NCI-H82 treated with DMSO at 0.1 percent for 48 hours (cell line): ENCODE results near the gene NOVA2.

Experiments
- DNase-seq: peaks from one replicate; lab custom pipeline; 2025; ENCODE audit not compliant: unreplicated experiment; lab: John Stamatoyannopoulos, UW

Gene NOVA2, protein sequence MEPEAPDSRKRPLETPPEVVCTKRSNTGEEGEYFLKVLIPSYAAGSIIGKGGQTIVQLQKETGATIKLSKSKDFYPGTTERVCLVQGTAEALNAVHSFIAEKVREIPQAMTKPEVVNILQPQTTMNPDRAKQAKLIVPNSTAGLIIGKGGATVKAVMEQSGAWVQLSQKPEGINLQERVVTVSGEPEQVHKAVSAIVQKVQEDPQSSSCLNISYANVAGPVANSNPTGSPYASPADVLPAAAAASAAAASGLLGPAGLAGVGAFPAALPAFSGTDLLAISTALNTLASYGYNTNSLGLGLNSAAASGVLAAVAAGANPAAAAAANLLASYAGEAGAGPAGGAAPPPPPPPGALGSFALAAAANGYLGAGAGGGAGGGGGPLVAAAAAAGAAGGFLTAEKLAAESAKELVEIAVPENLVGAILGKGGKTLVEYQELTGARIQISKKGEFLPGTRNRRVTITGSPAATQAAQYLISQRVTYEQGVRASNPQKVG

DNA sequence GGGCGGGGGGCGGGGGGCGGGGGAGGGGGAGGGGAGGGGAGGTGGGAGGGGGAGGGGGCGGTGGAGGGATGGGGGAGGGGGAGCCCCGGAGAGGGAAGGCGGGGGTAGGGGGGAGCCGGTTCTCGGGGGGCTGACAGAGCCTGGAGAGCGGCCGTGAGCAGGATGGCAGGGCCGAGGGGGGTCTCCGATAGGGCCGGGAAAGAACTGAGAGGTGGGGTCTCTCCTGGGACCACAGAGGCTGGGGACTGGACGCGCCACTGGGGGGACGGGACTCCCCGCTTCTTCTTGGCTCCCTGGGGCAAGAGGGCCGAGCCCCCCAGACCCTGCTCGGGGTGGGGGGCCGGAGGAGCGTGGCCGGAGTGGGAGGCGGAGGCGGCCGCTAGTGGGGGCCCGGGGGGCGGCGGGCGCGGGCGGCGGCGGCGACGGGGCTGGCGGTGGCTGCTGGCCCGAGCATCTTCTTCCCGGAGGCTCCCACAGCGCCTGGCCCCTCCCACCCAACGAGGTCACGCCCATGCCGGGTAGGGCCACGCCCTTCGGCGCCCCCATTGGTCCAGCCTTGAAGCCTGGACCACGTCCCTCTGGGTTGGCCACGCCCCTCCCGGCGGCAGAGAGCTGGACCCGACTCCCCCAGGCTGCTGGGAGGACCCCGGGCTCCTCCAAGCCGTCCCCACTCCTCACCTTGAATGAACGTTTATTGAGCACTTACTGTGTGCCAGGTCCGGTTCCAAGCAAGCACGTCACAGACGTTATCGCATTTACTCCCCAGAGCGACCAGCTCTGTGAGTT lies at the start of gene NOVA2:
NOVA2 (minus strand) TSS at position 313 of the 786 bp plus-strand sequence. CDS start 514 bp downstream, outside the sequence.
- DNase-seq = peak; percentile 4

DNA sequence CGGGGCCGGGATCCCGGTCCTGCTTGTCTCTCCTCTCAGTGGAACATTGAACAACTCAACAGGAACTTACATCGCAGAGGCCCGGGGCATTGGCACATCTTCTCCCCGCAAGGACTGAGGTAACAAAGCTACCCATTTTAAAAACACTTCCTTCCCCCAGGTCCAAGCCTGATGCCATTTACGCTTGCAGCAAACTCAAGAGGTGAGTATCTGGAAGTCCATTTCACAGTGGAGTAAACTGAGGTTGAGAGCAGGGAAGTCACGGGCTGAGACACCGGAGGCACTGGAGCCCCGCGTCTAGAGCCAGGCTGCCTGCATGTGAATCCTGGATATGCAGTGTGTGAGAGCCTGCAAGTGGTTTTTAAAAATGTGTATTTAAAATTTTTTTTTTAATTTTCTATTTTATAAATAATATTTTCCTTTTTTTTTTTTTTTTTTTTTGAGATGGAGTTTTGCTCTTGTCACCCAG lies 49.7 kb upstream of the NOVA2 start:
- no peak for DNase-seq

DNA sequence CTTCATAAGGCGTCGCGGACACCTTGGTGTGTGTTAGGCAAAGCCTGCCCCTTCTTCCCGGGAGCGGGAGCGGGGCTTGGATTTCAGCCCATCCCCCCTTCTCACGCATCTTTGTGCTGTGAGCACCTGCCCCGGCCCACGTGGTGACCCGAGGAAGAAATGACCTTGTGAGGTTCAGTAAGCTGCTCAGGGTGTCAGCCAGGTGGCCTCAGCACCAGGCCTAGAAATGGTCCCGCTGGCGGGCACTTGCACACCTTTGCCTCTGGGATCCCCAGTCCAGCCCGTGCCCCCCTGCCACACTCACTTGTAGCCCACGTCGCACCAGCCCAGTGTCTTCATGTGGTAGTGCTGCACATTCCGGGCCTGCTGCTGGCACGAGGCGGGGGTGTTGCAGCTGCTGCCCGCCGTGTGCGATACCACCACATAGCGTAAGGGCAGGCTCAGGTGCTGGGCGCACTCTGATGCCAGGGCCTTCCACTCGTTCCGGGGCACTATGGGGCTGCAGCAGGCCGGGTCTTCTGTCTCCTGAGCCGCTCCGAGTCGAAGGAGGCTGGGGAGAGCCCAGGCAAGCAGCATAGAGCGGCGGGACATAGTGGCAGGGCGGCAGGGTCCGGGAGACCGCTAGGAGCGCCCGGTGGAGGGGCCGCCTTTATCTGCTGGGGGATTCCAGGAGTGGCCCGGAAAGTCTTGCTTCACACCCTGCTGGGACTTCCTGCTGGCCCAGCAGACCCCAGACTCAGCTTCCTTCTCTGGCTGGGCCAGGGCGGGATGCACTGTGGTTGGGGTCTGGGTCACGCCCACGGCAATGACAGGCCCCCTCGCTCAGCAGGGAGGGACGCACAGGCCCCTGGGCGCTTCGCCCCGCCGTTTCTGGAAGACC lies 49.0 kb upstream of the NOVA2 start, which contains the start of gene PGLYRP1:
PGLYRP1 (minus strand) TSS at position 623 of the 880 bp plus-strand sequence; CDS start at position 591, 32 bp downstream.
- no peak for DNase-seq

DNA sequence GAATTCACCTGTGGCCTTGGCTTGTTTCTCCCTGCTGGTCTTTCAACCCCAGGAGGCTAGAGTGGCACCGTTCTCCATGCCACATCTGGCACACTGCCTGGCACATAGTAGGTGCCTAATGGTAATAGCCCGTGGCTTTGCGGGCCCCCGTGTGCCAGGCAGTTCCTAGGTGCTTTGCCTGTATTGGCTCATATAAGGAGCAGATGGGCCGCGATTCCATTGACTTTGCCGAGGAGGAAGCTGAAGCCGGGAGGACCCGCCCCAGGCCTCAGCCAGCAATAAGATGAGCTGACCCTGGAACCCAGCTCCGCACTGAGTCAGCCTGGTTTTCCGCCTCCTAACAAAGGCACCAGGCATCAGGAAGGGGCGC lies 48.4 kb upstream of the NOVA2 start:
- DNase-seq = no peak

DNA sequence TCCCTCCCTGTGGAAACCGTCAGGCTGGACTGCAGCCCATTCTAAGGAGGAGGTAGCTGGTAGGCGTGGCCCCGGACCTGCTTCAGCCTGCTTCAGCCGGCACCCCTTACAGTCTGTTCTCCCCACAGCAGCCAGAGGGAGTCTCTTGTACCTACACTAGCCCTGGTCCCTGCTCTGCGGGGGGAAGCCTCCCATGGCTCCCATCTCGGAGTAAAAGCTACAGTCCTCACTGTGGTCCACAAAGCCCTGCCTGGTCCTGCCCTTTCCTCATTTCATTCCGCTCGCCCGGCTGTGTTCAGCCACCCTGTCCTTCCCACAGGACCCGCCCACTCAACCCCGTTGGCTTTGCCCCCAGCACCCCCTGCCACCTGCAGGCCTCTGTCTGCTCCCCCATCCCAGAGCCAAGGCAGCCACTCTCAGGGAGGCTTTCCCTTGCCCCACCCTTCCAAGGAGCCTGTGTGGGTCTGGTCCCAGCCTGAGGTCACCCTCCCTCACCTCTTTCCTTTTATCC lies 47.9 kb upstream of the NOVA2 start:
- DNase-seq = no peak

DNA sequence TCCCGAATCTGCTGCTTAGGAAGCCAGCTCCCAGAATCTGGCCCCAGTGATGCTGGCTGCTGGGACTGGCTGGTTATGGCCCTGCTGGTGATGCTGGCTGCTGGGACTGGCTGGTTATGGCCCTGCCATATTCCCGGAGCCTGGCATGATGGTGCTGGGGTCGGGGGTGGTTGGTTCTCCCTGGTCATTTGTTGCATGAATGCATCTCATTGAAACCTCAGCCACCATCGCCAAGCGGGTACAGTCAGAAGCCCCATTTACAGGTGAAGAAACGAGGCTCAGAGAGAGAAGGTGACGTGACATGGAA lies 47.1 kb upstream of the NOVA2 start:
- no peak for DNase-seq

DNA sequence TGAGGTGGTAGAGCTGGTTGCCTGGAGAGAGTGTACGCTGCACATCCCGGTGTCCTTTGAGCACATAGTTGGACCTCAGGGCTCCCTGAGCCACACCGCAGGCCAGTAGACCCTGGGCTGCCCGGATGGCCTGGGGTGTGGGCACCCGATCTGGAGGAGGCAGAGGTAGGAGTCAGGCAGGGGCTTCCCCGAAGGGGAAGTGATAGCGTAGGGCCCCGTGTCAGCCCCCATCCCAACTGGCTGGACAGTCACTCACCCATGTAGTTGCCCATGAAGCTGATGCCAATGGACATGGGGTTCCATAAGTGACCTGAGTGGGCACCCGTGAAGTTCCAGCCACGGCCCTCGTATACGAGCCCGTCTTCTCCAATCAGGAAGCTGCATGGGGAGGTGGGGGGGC lies 45.6 kb upstream of the NOVA2 start:
- DNase-seq = no peak

DNA sequence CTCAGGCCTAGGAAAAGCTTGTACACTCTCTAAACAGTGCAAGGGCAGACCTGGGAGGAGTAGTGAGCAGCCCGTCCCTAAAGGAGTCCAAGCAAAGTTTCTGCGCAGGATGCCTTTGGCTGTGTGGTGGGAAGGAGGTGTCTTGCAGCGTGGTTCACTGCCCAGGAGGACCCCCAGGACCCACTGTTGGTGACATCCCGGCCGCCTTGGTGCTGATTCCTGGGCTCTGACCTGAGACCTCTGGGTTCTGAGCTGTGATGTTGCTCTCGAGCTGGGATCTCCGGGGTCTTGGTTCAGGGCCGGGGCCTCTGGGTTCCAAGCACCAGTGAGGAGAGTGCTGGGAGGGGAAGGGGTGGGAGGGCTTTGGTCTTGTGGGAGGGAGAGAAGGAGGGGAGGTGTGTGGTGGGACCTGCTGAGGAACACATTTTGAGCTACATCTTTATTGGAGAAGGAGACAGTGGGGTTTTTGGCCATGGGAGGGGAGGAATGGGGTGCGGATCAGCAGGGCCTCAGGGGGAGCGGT lies 45.1 kb upstream of the NOVA2 start:
- no peak for DNase-seq

DNA sequence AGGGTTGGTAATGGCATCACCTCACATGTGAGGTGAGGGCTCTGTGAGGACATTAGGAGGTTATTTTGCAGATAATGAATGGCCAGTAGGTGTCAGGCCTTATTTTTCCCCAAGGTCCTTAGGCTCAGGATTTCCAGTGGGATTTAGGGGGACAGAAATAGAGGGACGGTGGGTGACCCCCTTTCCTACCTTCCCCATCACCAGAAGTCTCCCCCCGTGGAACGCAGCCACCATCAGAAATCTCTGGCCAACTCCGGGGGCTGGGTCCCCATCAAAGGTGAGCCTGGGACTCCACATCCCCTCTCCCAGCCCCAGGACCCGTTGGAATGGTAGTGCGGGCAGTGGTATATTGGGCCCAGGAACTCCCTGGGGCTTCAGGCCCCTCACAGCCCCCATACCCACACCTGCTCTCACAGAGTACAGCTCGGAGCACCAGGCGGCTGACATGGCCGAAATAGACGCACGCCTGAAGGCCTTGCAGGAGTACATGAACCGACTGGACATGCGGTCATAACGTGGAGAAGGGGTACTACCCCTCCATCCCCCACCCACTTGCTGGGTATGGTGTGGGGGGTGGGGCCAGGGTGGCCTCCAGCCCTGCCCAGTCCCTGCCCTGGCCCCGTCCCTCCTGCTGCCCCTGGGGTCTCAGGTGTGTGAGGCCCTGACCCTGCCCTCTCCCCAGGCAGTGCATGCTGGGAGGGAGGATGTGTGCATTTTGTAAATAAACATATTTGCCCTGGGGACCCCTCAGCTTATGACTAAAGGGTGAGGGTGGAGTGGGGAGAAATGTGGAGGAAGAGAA lies 44.4 kb upstream of the NOVA2 start:
- no peak for DNase-seq

DNA sequence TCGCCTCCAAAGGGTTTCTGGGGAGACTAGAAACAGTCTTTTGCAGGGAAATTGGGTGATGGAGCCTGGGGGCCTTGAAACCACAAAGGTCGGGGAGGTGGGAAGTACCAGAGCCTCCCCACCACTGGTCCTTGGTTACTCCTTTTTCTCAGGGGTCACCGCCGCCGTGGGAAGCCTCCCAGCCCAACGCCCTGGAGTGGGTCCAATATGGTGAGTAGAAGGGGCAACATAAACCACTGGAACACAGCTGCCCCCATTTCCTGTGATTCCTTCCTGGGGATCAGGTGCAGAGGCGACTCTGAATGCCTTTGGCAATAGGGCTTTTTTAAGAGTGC lies 43.4 kb upstream of the NOVA2 start:
- DNase-seq = no peak

DNA sequence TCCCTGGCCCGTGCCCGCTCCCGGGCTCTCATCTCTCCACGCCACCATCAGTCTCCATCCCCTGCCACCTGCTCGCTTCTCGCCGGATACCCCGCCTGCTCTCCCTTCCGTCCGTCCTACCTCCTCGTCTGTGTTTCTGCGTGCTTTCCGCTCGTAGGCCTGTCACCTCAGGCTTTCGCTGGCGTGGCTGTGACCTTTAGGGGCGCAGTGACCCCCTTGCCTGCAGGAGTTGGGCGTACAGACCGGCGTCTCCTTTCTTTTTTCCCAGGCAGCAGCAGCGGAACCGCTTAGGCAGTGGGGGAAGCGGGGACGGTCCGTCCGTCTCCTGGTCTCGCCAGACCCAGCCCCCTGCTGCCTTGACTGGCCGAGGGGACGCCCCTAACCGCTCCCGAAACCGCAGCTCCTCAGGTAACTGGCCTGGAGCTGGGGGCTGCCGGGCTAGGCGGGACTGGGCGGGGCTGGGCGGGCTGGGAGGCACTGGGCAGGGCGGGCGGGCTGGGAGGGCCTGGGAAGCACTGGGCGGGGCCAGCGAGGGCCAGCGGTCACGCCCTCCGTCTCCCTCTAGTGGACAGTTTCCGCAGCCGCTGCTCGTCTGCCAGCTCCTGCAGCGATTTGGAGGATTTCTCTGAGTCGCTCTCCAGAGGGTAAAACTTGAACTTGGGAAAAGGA lies 42.9 kb upstream of the NOVA2 start:
- peak; percentile 45 for DNase-seq

DNA sequence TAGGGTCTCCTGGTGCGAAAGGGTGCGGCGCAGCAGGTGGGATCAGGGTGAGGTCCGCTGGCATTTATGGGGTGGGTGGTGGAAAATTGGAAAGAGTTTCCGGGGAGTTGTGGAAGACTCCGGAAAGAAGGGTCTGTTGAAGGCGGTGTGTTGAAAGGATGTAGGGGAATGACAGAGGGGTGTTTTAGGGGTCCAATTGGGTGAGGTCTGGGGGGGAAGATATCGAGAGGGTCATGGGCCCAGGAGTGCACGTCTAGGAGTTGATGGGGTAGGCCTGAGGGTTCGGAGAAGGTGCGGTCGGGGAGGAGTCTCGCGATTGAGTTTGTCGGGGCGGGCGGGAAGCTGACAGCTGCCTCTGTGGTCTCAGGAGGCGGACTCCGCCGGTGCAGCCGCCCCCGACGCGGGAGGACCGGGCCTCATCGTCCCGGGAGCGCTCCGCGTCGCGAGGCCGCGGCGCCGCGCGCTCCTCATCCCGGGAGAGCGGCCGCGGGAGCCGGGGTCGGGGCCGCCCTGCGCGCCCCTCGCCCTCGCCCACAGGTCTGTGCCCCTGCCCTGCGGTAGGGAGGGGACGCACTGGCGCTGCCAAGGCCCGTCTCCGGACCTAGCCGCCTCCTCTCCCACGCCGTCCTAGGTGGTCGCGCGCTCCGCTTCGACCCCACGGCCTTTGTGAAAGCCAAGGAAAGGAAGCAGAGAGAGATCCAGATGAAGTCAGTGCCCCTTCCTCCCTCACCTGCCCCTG lies 42.2 kb upstream of the NOVA2 start:
- no peak for DNase-seq

DNA sequence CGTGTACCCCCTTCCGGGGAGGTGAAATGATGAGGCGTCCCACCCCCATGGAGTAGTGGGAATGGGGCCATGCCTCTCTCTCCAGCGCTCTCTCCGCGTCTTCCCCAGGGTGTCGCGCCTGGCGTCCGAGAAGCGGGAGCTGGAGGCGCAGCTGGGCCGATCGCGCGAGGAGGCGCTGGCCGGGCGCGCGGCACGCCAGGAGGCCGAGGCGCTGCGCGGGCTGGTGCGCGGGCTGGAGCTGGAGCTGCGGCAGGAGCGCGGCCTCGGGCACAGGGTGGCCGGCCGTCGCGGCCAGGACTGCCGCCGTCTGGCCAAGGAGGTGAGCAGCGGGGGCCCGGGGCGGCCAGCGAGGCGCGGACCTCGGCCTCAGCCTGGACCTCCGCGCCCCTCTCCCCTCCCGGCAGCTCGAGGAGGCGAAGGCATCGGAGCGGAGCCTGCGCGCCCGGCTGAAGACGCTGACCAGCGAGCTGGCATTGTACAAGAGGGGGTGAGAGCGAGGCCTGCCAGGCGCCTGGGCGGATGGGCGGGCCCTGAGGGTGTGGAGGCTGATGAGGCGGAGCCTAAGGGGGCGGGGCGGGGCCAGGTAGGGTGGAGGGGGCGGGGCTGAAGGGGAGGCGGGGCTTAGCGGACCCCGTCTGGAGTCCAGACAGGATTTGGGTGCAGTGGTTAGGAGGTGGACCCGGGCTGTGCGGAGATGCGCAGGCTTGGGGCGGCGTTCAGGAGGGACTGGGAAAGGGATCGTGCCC lies 41.4 kb upstream of the NOVA2 start:
- peak; percentile 41 for DNase-seq

DNA sequence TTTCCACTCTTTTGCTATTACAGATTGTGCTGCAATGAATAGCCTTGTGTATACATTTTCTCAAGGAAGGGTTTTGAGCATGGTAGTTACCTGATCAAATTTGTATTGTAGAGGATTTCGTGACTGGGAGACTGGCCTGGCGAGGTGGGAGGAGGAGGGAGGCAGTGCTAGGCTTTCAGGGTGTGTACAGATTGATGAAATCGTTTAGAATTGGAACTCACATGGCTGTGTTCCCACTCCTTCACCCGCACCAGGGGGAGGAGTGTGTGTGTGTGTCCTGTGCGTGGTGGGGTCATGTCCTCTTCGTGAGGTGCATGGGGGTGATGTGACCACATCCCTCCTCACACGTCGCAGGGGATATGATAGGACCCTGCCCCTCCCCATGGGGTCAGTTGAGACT lies 40.9 kb upstream of the NOVA2 start:
- no peak for DNase-seq

DNA sequence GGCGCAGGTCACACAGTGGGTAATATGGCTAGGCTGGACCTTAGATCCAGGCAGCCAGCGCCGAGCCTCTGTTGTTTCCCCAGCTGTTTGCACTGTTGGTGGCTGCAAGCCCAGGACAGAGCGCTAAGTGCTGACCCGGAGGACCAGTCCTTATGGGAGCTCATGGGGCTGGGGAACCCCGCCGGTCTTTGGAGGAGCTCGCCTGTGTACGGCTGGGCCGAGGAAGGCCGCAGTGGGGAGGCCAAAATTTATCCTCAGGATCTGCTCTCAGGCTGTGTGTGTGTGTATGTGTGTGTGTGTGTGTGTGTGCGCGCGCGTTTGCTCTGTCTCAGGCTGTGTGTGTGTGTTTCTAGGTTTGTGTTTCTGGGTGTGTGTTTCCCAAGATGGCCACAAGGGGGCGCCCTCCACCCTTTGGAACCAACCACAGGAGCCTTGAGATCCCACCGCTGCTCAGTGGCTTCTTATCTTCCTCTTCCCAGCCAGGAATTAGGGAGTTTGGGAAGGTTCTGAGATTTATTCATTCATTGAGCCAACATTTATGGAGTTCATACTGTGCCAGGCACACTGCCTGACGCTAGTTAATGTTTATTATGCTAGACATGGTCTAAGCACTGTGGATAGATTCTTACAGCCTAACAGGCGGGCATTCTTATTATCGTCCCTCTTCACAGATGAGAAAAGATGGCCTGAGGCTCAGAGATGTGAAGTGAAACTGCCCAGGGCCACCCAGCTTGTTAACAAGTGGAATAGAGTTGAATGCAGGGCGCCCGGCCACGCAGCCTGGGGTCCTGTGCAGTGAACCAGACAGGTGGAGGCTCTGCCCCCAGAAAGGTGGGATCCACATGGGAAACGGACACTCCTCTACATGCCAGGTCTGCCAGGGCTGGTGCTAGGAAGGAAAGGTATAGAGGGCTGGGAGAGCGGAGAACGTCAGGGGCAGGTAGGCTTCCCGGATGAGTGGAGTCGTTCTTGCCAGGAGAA lies 36.2 kb upstream of the NOVA2 start:
- DNase-seq = peak; percentile 35

DNA sequence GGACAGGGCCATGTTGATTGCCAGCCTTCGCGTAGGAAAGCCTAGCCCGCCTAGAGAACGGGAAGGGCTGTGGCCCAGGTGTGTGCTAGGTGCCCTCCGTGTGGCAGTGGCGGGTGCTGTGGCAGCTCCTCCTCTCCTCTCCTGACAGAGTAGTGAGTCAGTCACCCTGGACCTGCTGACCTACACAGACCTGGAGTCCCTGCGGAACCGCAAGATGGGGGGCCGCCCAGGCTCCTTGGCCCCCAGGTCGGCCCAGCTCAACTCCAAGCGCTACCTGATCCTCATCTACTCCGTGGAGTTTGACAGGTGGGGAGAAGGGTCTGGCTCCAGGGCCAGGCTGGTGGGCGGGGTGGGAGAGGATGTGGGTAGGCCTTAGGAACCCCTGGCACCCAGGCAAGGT lies 32.7 kb upstream of the NOVA2 start:
- no peak for DNase-seq
